ENCODE results near the gene ZNF638.

- TF ChIP-seq CTCF (IDR thresholded peaks at IDR 0.05) = no peak
- no peak for TF ChIP-seq POLR2A (IDR thresholded peaks at IDR 0.05)
Observed at GRCh38 chr2:71285706-71286105, 45.9 kb upstream of the ZNF638 start.

Measured in thyroid gland (tissue), 4 donors.